HEK293 (cell line): ENCODE measurements around the gene OR2T11.

Experiments used
- CTCF ChIA-PET: fragments of 350-600 bp; formaldehyde crosslinking; extraction: SDS; loops from one replicate; lab custom pipeline; 2021; ENCODE audit warnings: antibody characterized with exemption; lab: Yijun Ruan, JAX
- POLR2A ChIA-PET: fragments of 300-600 bp; formaldehyde crosslinking; extraction: SDS; loops from one replicate; lab custom pipeline; 2020; ENCODE audit warnings: antibody characterized with exemption, inconsistent platforms; lab: Yijun Ruan, JAX
- H3K27ac ChIP-seq: fragments of 200-500 bp; sonication (Bioruptor generic); 2 replicates; pipeline ENCODE4 v1.5.1; 2014; ENCODE audit warnings: low read depth, low read length, control low read depth, inconsistent platforms; ENCODE audit errors: extremely low read depth
- H3K36me3 ChIP-seq, 2 experiments: fragments of 200-500 bp in 1 of 2; sonication (Bioruptor generic) in 1 of 2; 1 replicate in 1 of 2; 2 replicates in 1 of 2; pipeline ENCODE4 v1.5.1; 2014 to 2017; ENCODE audit warnings: inconsistent platforms in 2 of 2, low read length in 2 of 2; ENCODE audit not compliant: control insufficient read depth in 2 of 2, insufficient read depth in 1 of 2
- H3K4me1 ChIP-seq: fragments of 200-500 bp; sonication (Bioruptor generic); 2 replicates; pipeline ENCODE4 v1.5.1; 2014; ENCODE audit warnings: mild to moderate bottlenecking, low read length, inconsistent platforms; ENCODE audit not compliant: control insufficient read depth, insufficient read depth
- H3K4me3 ChIP-seq: 2 replicates; pipeline ENCODE4 v1.5.1; 2011; ENCODE audit warnings: low read depth, mild to moderate bottlenecking, control low read depth, low read length, moderate library complexity
- H3K9me3 ChIP-seq: fragments of 200-500 bp; sonication (Bioruptor generic); 2 replicates; pipeline ENCODE4 v1.5.1; 2014; ENCODE audit warnings: low read depth, low read length, inconsistent platforms; ENCODE audit not compliant: control insufficient read depth, insufficient read depth
- GLI4 ChIP-seq: fragments of 450-650 bp; formaldehyde crosslinking; IDR thresholded peaks from 2 replicates; pipeline ENCODE4 v1.5.1; 2016; ENCODE audit warnings: missing biosample characterization, missing genetic modification characterization
- IKZF3 ChIP-seq: fragments of 450-650 bp; IDR thresholded peaks from 2 replicates; pipeline ENCODE4 v1.5.0; 2018; ENCODE audit warnings: missing biosample characterization, mild to moderate bottlenecking, missing genetic modification characterization, moderate library complexity
- KLF16 ChIP-seq: fragments of 450-650 bp; formaldehyde crosslinking; IDR thresholded peaks from 2 replicates; pipeline ENCODE4 v1.5.1; 2017; ENCODE audit warnings: missing biosample characterization, missing genetic modification characterization
- KLF8 ChIP-seq: fragments of 450-650 bp; formaldehyde crosslinking; IDR thresholded peaks from 2 replicates; pipeline ENCODE4 v1.5.1; 2016; ENCODE audit warnings: missing biosample characterization, missing genetic modification characterization
- SETDB1 ChIP-seq: IDR thresholded peaks from one replicate; pipeline ENCODE4 v1.6.1; 2017; ENCODE audit warnings: mild to moderate bottlenecking, low read length, moderate library complexity, mixed read lengths; ENCODE audit not compliant: insufficient read length
- SP3 ChIP-seq: fragments of 450-650 bp; formaldehyde crosslinking; IDR thresholded peaks from 2 replicates; pipeline ENCODE4 v1.5.1; 2016; ENCODE audit warnings: missing biosample characterization, missing genetic modification characterization
- YY1 ChIP-seq: fragments of 450-650 bp; formaldehyde crosslinking; IDR thresholded peaks from 2 replicates; pipeline ENCODE4 v1.5.1; 2018; ENCODE audit warnings: missing biosample characterization, missing genetic modification characterization
- ZBTB1 ChIP-seq: fragments of 450-650 bp; formaldehyde crosslinking; IDR thresholded peaks from 2 replicates; pipeline ENCODE4 v1.5.1; 2016; ENCODE audit warnings: missing biosample characterization, missing genetic modification characterization
- ZBTB20 ChIP-seq: fragments of 450-650 bp; formaldehyde crosslinking; IDR thresholded peaks from 2 replicates; pipeline ENCODE4 v1.5.1; 2016; ENCODE audit warnings: missing biosample characterization, missing genetic modification characterization
- ZFP69B ChIP-seq: fragments of 450-650 bp; formaldehyde crosslinking; IDR thresholded peaks from 2 replicates; pipeline ENCODE4 v1.5.1; 2016; ENCODE audit warnings: missing biosample characterization, missing genetic modification characterization
- ZNF112 ChIP-seq: fragments of 450-650 bp; formaldehyde crosslinking; IDR thresholded peaks from 2 replicates; pipeline ENCODE4 v1.5.0; 2017; ENCODE audit warnings: missing biosample characterization, missing genetic modification characterization
- ZNF133 ChIP-seq: fragments of 450-650 bp; formaldehyde crosslinking; IDR thresholded peaks from 2 replicates; pipeline ENCODE4 v1.5.1; 2016; ENCODE audit warnings: missing biosample characterization, missing genetic modification characterization
- ZNF138 ChIP-seq: fragments of 450-650 bp; formaldehyde crosslinking; IDR thresholded peaks from 2 replicates; pipeline ENCODE4 v1.5.1; 2016; ENCODE audit warnings: missing biosample characterization, missing genetic modification characterization, borderline replicate concordance
- ZNF174 ChIP-seq: fragments of 450-650 bp; formaldehyde crosslinking; IDR thresholded peaks from 2 replicates; pipeline ENCODE4 v1.5.0; 2017; ENCODE audit warnings: missing biosample characterization, mild to moderate bottlenecking, missing genetic modification characterization
- ZNF274 ChIP-seq, 2 experiments: fragments of 200-500 bp in 1 of 2; fragments of 450-650 bp in 1 of 2; sonication (Bioruptor generic) in 1 of 2; formaldehyde crosslinking in 1 of 2; IDR thresholded peaks; 2 replicates each; pipeline versions ENCODE4 v1.5.1 to v1.6.1; 2014 to 2016; ENCODE audit warnings: borderline replicate concordance in 1 of 2, inconsistent platforms in 1 of 2, low read length in 1 of 2, missing biosample characterization in 1 of 2, missing genetic modification characterization in 1 of 2
- ZNF37A ChIP-seq: fragments of 450-650 bp; IDR thresholded peaks from 2 replicates; pipeline ENCODE4 v1.5.1; 2018; ENCODE audit warnings: missing biosample characterization, missing genetic modification characterization
- ZNF391 ChIP-seq: fragments of 450-650 bp; formaldehyde crosslinking; IDR thresholded peaks from 2 replicates; pipeline ENCODE4 v1.5.1; 2016; ENCODE audit warnings: low read depth, missing biosample characterization, missing genetic modification characterization, borderline replicate concordance
- ZNF544 ChIP-seq: fragments of 450-650 bp; formaldehyde crosslinking; IDR thresholded peaks from 2 replicates; pipeline ENCODE4 v1.5.0; 2017; ENCODE audit warnings: missing biosample characterization, missing genetic modification characterization
- ZNF610 ChIP-seq: fragments of 450-650 bp; formaldehyde crosslinking; IDR thresholded peaks from 2 replicates; pipeline ENCODE4 v1.5.1; 2016; ENCODE audit warnings: missing biosample characterization, missing genetic modification characterization, borderline replicate concordance
- ZNF623 ChIP-seq: fragments of 450-650 bp; formaldehyde crosslinking; IDR thresholded peaks from 2 replicates; pipeline ENCODE4 v1.5.1; 2016; ENCODE audit warnings: missing biosample characterization, missing genetic modification characterization
- ZNF624 ChIP-seq: fragments of 450-650 bp; formaldehyde crosslinking; IDR thresholded peaks from 2 replicates; pipeline ENCODE4 v1.5.1; 2017; ENCODE audit warnings: missing biosample characterization, missing genetic modification characterization
- ZNF629 ChIP-seq: fragments of 450-650 bp; formaldehyde crosslinking; IDR thresholded peaks from 2 replicates; pipeline ENCODE4 v1.5.1; 2017; ENCODE audit warnings: missing biosample characterization, missing genetic modification characterization
- ZNF677 ChIP-seq: fragments of 450-650 bp; IDR thresholded peaks from 2 replicates; pipeline ENCODE4 v1.5.0; 2018; ENCODE audit warnings: missing biosample characterization, mild to moderate bottlenecking, missing genetic modification characterization, moderate library complexity
- ZNF692 ChIP-seq: fragments of 450-650 bp; formaldehyde crosslinking; IDR thresholded peaks from 2 replicates; pipeline ENCODE4 v1.5.1; 2016; ENCODE audit warnings: missing biosample characterization, missing genetic modification characterization
- ZNF701 ChIP-seq: fragments of 450-650 bp; formaldehyde crosslinking; IDR thresholded peaks from 2 replicates; pipeline ENCODE4 v1.5.1; 2016; ENCODE audit warnings: missing biosample characterization, missing genetic modification characterization
- TF ChIP-seq, protein P1 (sequence below): fragments of 450-650 bp; formaldehyde crosslinking; IDR thresholded peaks from 2 replicates; pipeline ENCODE4 v1.5.1; 2016; ENCODE audit warnings: missing biosample characterization, missing genetic modification characterization
- TF ChIP-seq, protein P2 (sequence below): fragments of 450-650 bp; formaldehyde crosslinking; conservative IDR thresholded peaks from 2 replicates; pipeline ENCODE4 v1.5.1; 2016; ENCODE audit warnings: low read depth, missing biosample characterization, missing genetic modification characterization

Gene OR2T11

GRCh38 chr1:248618878-248619277 lies 16.0 kb downstream of the OR2T11 start:
- POLR2A ChIA-PET = no interaction called here
- Histone ChIP-seq H3K9me3 (no peaks in the 10 kb centered on the region), H3K27ac (no peak overlapping the region), H3K36me3 (no peaks in the 10 kb centered on the region), H3K4me1 (no peaks in the 10 kb centered on the region), H3K4me3 (no peak overlapping the region)
- TF ChIP-seq ZNF133 (no peak), ZNF692 (tag by site-specific recombination) (no peak), ZNF391 (tag by site-specific recombination) (no peak), ZNF677 (tag by site-specific recombination) (no peak), ZNF274 (IDR thresholded peaks at IDR 0.05; ENCODE audit: low read length) (no peak), ZNF274 (tag by site-specific recombination; IDR thresholded peaks at IDR 0.05; ENCODE audit: borderline replicate concordance) (no peak), ZNF623 (no peak), KLF8 (tag by site-specific recombination) (no peak), ZNF544 (tag by site-specific recombination) (no peak)
- CTCF ChIA-PET = interaction anchor here (0.5 to 1.0 kb wide), 3 partner anchors 171 to 227 kb away, joined by 3 read pairs; no protein-coding TSS in a partner anchor

- no peak for TF ChIP-seq ZNF174 (tag by site-specific recombination)
- no peak for TF ChIP-seq ZNF701 (tag by site-specific recombination)
- TF ChIP-seq KLF16 (tag by site-specific recombination) = no peak
- no peak for TF ChIP-seq ZNF624 (tag by site-specific recombination)
- TF ChIP-seq ZNF677 (tag by site-specific recombination) = no peak
- TF ChIP-seq ZBTB1 (tag by site-specific recombination) = no peak
- no peak for TF ChIP-seq GLI4 (tag by site-specific recombination)
- Histone ChIP-seq H3K27ac (no peak overlapping the region), H3K4me1 (no peaks in the 10 kb centered on the region), H3K9me3 (no peaks in the 10 kb centered on the region), H3K36me3 (no peaks in the 10 kb centered on the region), H3K4me3 (no peak overlapping the region)
- POLR2A ChIA-PET = no interaction called here
- CTCF ChIA-PET = no interaction called here
Measured at GRCh38 chr1:248618119-248618518, 16.8 kb downstream of the OR2T11 start.

GRCh38 chr1:248613742-248614141 lies 21.1 kb downstream of the OR2T11 start:
- H3K9me3 ChIP-seq = no peaks in the 10 kb centered on the region
- CTCF ChIA-PET = no interaction called here
- TF ChIP-seq, protein P1, sequence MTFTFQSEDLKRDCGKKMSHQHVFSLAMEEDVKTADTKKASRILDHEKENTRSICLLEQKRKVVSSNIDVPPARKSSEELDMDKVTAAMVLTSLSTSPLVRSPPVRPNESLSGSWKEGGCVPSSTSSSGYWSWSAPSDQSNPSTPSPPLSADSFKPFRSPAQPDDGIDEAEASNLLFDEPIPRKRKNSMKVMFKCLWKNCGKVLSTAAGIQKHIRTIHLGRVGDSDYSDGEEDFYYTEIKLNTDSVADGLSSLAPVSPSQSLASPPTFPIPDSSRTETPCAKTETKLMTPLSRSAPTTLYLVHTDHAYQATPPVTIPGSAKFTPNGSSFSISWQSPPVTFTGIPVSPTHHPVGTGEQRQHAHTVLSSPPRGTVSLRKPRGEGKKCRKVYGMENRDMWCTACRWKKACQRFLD = no peak
- TF ChIP-seq YY1 (no peak), IKZF3 (tag by site-specific recombination) (no peak), ZNF692 (tag by site-specific recombination) (no peak), SETDB1 (no peak), ZNF138 (no peak), ZNF112 (tag by site-specific recombination) (no peak), ZNF629 (tag by site-specific recombination) (no peak), ZNF37A (tag by site-specific recombination) (no peak), ZNF610 (tag by site-specific recombination) (no peak), ZFP69B (tag by site-specific recombination) (no peak), SP3 (tag by site-specific recombination) (no peak), ZBTB20 (tag by site-specific recombination) (no peak)
- TF ChIP-seq, protein P2, sequence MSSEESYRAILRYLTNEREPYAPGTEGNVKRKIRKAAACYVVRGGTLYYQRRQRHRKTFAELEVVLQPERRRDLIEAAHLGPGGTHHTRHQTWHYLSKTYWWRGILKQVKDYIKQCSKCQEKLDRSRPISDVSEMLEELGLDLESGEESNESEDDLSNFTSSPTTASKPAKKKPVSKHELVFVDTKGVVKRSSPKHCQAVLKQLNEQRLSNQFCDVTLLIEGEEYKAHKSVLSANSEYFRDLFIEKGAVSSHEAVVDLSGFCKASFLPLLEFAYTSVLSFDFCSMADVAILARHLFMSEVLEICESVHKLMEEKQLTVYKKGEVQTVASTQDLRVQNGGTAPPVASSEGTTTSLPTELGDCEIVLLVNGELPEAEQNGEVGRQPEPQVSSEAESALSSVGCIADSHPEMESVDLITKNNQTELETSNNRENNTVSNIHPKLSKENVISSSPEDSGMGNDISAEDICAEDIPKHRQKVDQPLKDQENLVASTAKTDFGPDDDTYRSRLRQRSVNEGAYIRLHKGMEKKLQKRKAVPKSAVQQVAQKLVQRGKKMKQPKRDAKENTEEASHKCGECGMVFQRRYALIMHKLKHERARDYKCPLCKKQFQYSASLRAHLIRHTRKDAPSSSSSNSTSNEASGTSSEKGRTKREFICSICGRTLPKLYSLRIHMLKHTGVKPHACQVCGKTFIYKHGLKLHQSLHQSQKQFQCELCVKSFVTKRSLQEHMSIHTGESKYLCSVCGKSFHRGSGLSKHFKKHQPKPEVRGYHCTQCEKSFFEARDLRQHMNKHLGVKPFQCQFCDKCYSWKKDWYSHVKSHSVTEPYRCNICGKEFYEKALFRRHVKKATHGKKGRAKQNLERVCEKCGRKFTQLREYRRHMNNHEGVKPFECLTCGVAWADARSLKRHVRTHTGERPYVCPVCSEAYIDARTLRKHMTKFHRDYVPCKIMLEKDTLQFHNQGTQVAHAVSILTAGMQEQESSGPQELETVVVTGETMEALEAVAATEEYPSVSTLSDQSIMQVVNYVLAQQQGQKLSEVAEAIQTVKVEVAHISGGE = no peak

More at GRCh38 chr1:248613742-248614141, 21.1 kb downstream of the OR2T11 start:
- Histone ChIP-seq H3K36me3 (no peaks in the 10 kb centered on the region), H3K4me1 (no peaks in the 10 kb centered on the region), H3K27ac (no peak overlapping the region), H3K4me3 (no peak overlapping the region)
- POLR2A ChIA-PET = no interaction called here
